Breast epithelium (tissue), 4 donors: Measurements from ENCODE around the gene PIF1. TPM values are rescaled to one million over a fixed set of nuclear protein-coding genes. Genes with fewer than 3 reads are reported as not detected.
A peak's percentile ranks its signal among the peaks of the same experiment; 100 is the strongest.

Source experiments
- DNase-seq, 2 donors: peaks; one replicate each; pipeline ENCODE4 v3.0.0-alpha.2; 2019; ENCODE audit warnings: low spot score in 2 of 2
- H3K27ac ChIP-seq, 2 donors: fragments of 200-600 bp; sonication (generic) in 1 of 2; one replicate each; pipeline ENCODE4 v1.5.1; 2016 to 2019; ENCODE audit warnings: mild to moderate bottlenecking in 1 of 2
- H3K27me3 ChIP-seq, 2 donors: fragments of 200-600 bp; sonication (generic) in 1 of 2; one replicate each; pipeline versions ENCODE4 v1.5.1 to v1.6.0; 2017 to 2019; ENCODE audit warnings: control low read depth in 1 of 2, mild to moderate bottlenecking in 1 of 2
- H3K36me3 ChIP-seq: fragments of 200-600 bp; one replicate; pipeline ENCODE4 v1.5.1; 2019
- H3K4me1 ChIP-seq, 2 donors: fragments of 200-600 bp; sonication (generic); one replicate each; pipeline ENCODE4 v1.5.1; 2016 to 2019; ENCODE audit warnings: control low read depth in 1 of 2
- H3K4me3 ChIP-seq, 3 donors: fragments of 200-600 bp; sonication (generic); 1 replicate in 2 of 3; 2 replicates in 1 of 3; pipeline ENCODE4 v1.5.1; 2016 to 2019; ENCODE audit warnings: mild to moderate bottlenecking in 3 of 3, moderate library complexity in 2 of 3
- H3K9me3 ChIP-seq, 2 donors: fragments of 200-600 bp; sonication (generic) in 1 of 2; one replicate each; pipeline ENCODE4 v1.5.1; 2016 to 2019; ENCODE audit warnings: control low read depth in 1 of 2
- CTCF ChIP-seq, 3 donors: fragments of 450-650 bp; IDR thresholded peaks; one replicate each; pipeline ENCODE4 v1.5.1; 2016 to 2017; ENCODE audit warnings: antibody characterized with exemption in 3 of 3, mild to moderate bottlenecking in 3 of 3, moderate library complexity in 3 of 3
- POLR2A ChIP-seq: fragments of 450-650 bp; IDR thresholded peaks from one replicate; pipeline ENCODE4 v1.6.1; 2016; ENCODE audit warnings: antibody characterized with exemption, mild to moderate bottlenecking, moderate library complexity
- POLR2AphosphoS5 ChIP-seq, 3 donors: sonication (generic); formaldehyde crosslinking; IDR thresholded peaks; one replicate each; pipeline ENCODE4 v1.6.1; 2017; ENCODE audit warnings: antibody characterized with exemption in 3 of 3
- intact Hi-C: fragments of 100-400 bp; cut with DNase I; formaldehyde crosslinking; loops from one replicate; pipeline ENCODE4 v1.15.1; 2023; ENCODE audit warnings: low total_unique reads
- total RNA-seq, 3 donors: library from RNA; depleted of rRNA; stranded (reverse); fragments of >200 nt; gene quantifications; one replicate each; pipeline ENCODE4 v1.1.0, GENCODE V29; 2016

PIF1 gene
- total RNA-seq, 3 donors from 2014 or later = 0.44 to 1.3 (median 0.66) TPM

GRCh38 chr15:64847876-64848716 is 22.6 kb upstream of the PIF1 start:
- intact Hi-C loops = no loop called here
- H3K4me3 ChIP-seq = no peak overlapping the region
- peak overlapping the region in 1 of 2 donors; percentile 4 for H3K27ac ChIP-seq
- no peak for DNase-seq
- TF ChIP-seq CTCF (IDR thresholded peaks at IDR 0.05) = no peak
- no peak for TF ChIP-seq POLR2A
- no peak for TF ChIP-seq POLR2AphosphoS5 (IDR thresholded peaks at IDR 0.05)
- no peaks in the 10 kb centered on the region for H3K27me3 ChIP-seq
- H3K36me3 ChIP-seq = no peaks in the 10 kb centered on the region
- no peaks in the 10 kb centered on the region for H3K9me3 ChIP-seq
- peaks cover 0 to 14% of the 10 kb centered on the region in 2 donors for H3K4me1 ChIP-seq

- H3K36me3 ChIP-seq = no peaks in the 10 kb centered on the region
- H3K9me3 ChIP-seq = no peaks in the 10 kb centered on the region
- DNase-seq = no peak
- intact Hi-C loops = no loop called here
- H3K4me1 ChIP-seq = peaks cover 0 to 14% of the 10 kb centered on the region in 2 donors
- no peaks in the 10 kb centered on the region for H3K27me3 ChIP-seq
- TF ChIP-seq POLR2AphosphoS5 (IDR thresholded peaks at IDR 0.05) (no peak), CTCF (IDR thresholded peaks at IDR 0.05) (no peak), POLR2A (no peak)
- peak overlapping the region in 1 of 2 donors; percentile 4 for H3K27ac ChIP-seq
- H3K4me3 ChIP-seq = no peak overlapping the region
Measured at GRCh38 chr15:64847448-64847847, 22.0 kb upstream of the PIF1 start.

GRCh38 chr15:64847016-64847415 is 21.6 kb upstream of the PIF1 start:
- intact Hi-C loops = no loop called here
- no peaks in the 10 kb centered on the region for H3K9me3 ChIP-seq
- H3K27me3 ChIP-seq = no peaks in the 10 kb centered on the region
- H3K4me3 ChIP-seq = no peak overlapping the region
- peaks cover 0 to 14% of the 10 kb centered on the region in 2 donors for H3K4me1 ChIP-seq
- DNase-seq = no peak
- no peaks in the 10 kb centered on the region for H3K36me3 ChIP-seq
- TF ChIP-seq CTCF (IDR thresholded peaks at IDR 0.05) = no peak
- TF ChIP-seq POLR2A = no peak
- no peak for TF ChIP-seq POLR2AphosphoS5 (IDR thresholded peaks at IDR 0.05)
- H3K27ac ChIP-seq = no peak overlapping the region

GRCh38 chr15:64845831-64846595 is 20.6 kb upstream of the PIF1 start:
- H3K4me1 ChIP-seq = peaks cover 0 to 11% of the 10 kb centered on the region in 2 donors
- H3K27me3 ChIP-seq = no peaks in the 10 kb centered on the region
- DNase-seq = no peak
- intact Hi-C loops = no loop called here
- no peaks in the 10 kb centered on the region for H3K9me3 ChIP-seq
- H3K36me3 ChIP-seq = no peaks in the 10 kb centered on the region
- peak overlapping the region in 2 of 3 donors; percentile 91 to 95 for H3K4me3 ChIP-seq
- peak overlapping the region; percentile 86 to 94 for H3K27ac ChIP-seq
- TF ChIP-seq POLR2A (no peak), POLR2AphosphoS5 (IDR thresholded peaks at IDR 0.05) (no peak), CTCF (IDR thresholded peaks at IDR 0.05) (no peak)

- Histone ChIP-seq H3K9me3 (no peaks in the 10 kb centered on the region), H3K36me3 (no peaks in the 10 kb centered on the region), H3K27ac (peak overlapping the region; percentile 86 to 94), H3K27me3 (no peaks in the 10 kb centered on the region), H3K4me1 (peaks cover 0 to 6% of the 10 kb centered on the region in 2 donors), H3K4me3 (peak overlapping the region; percentile 22 to 95 (median 91))
- DNase-seq = peak in 1 of 2 donors; percentile 27
- intact Hi-C loops = no loop called here
- TF ChIP-seq POLR2AphosphoS5 (IDR thresholded peaks at IDR 0.05) = no peak
- no peak for TF ChIP-seq CTCF (IDR thresholded peaks at IDR 0.05)
- TF ChIP-seq POLR2A = no peak
Measured at GRCh38 chr15:64845183-64845611, 19.8 kb upstream of the PIF1 start.
